HepG2 (cell line): ENCODE measurements around the gene TEX51. TPM values are rescaled to one million over a fixed set of nuclear protein-coding genes. Genes with fewer than 3 reads are reported as not detected.

Source experiments
- ATAC-seq: fragments of 200-7000 bp; cut with Tn5 transposase; 3 replicates; pipeline ENCODE4 v1.9.1; 2020; ENCODE audit warnings: mild to moderate bottlenecking, moderate library complexity
- BruUV-seq: library from RNA; stranded (reverse); fragments of 400-500 nt; replicated peaks from 2 replicates; lab custom pipeline; 2021; lab: Mats Ljungman, UMichigan
- CTCF ChIA-PET: fragments of 300-600 bp; formaldehyde crosslinking; extraction: SDS; loops from one replicate; lab custom pipeline; 2021; ENCODE audit warnings: low total read pairs, inconsistent platforms, low intra/inter-chr PET ratio; lab: Yijun Ruan, JAX
- POLR2A ChIA-PET: fragments of 350-600 bp; sonication (Branson Sonifier 250); formaldehyde crosslinking; loops from one replicate; lab custom pipeline; 2020; ENCODE audit warnings: antibody characterized with exemption, inconsistent platforms; lab: Yijun Ruan, JAX
- DNase-seq: peaks from one replicate; pipeline ENCODE4 v3.0.0-alpha.2; 2015; ENCODE audit warnings: low spot score
- FAIRE-seq: peaks from 3 replicates; lab custom pipeline; 2011; peaks lifted over from hg19 to GRCh38; lab: Jason Lieb, UNC
- H2AFZ ChIP-seq: one replicate; pipeline ENCODE4 v1.6.1; 2011; ENCODE audit warnings: low read length, inconsistent platforms
- H3K27ac ChIP-seq: fragments of 300-600 bp; 3 replicates; pipeline ENCODE4 v1.8.0; 2011; ENCODE audit warnings: mixed run types, mild to moderate bottlenecking, mixed read lengths, low read length, inconsistent platforms; ENCODE audit not compliant: insufficient read depth; ENCODE audit errors: extremely low read length
- H3K27me3 ChIP-seq, 2 experiments: fragments of 200-600 bp in 1 of 2; 2 replicates in 1 of 2; 3 replicates in 1 of 2; pipeline versions ENCODE4 v1.6.0 to v1.8.0; 2011; ENCODE audit warnings: low read length in 2 of 2, mild to moderate bottlenecking in 2 of 2, moderate library complexity in 2 of 2, inconsistent platforms in 1 of 2; ENCODE audit not compliant: insufficient read depth in 2 of 2, control insufficient read depth in 1 of 2
- H3K36me3 ChIP-seq, 2 experiments: fragments of 200-600 bp in 1 of 2; replicated peaks in 1 of 2; 2 replicates in 1 of 2; 3 replicates in 1 of 2; pipeline versions ENCODE4 v1.5.1 to v1.8.0; 2011; ENCODE audit warnings: low read length in 2 of 2, inconsistent platforms in 1 of 2; ENCODE audit not compliant: insufficient read depth in 2 of 2, control insufficient read depth in 1 of 2
- H3K4me1 ChIP-seq: 2 replicates; pipeline ENCODE4 v1.5.1; 2012; ENCODE audit warnings: low read length, inconsistent platforms; ENCODE audit not compliant: insufficient read depth
- H3K4me2 ChIP-seq: 2 replicates; pipeline ENCODE4 v1.6.0; 2011; ENCODE audit warnings: low read depth, low read length, inconsistent platforms
- H3K4me3 ChIP-seq, 3 experiments: fragments of 200-600 bp in 1 of 3; sonication (generic), shearing (Covaris generic) in 1 of 3; replicated peaks in 1 of 3; 2 replicates each; pipeline ENCODE4 v1.5.1; 2011 to 2016; ENCODE audit warnings: low read length in 3 of 3, inconsistent platforms in 2 of 3, low read depth in 2 of 3, mild to moderate bottlenecking in 2 of 3, control low read depth in 1 of 3, mixed read lengths in 1 of 3; ENCODE audit not compliant: insufficient read depth in 1 of 3
- H3K79me2 ChIP-seq: one replicate; pipeline ENCODE4 v1.6.1; 2011; ENCODE audit warnings: low read length, inconsistent platforms; ENCODE audit not compliant: insufficient read depth
- H3K9ac ChIP-seq: 2 replicates; pipeline ENCODE4 v1.6.0; 2011; ENCODE audit warnings: mild to moderate bottlenecking, low read depth, low read length, inconsistent platforms; ENCODE audit not compliant: insufficient read depth
- H3K9me3 ChIP-seq: 2 replicates; pipeline ENCODE4 v1.5.1; 2012; ENCODE audit warnings: mild to moderate bottlenecking, low read length
- H4K20me1 ChIP-seq: 2 replicates; pipeline ENCODE4 v1.6.0; 2011; ENCODE audit warnings: inconsistent platforms, mild to moderate bottlenecking, low read length, moderate library complexity; ENCODE audit not compliant: insufficient read depth
- CCDC6 ChIP-seq: sonication (generic); formaldehyde crosslinking; IDR thresholded peaks from 2 replicates; pipeline ENCODE4 v1.8.1; 2022; ENCODE audit warnings: mild to moderate bottlenecking, missing genetic modification reagents, moderate library complexity
- MNT ChIP-seq: fragments of 450-650 bp; IDR thresholded peaks from 2 replicates; pipeline ENCODE4 v1.6.1; 2016
- RBAK ChIP-seq: sonication (generic); formaldehyde crosslinking; IDR thresholded peaks from 2 replicates; pipeline ENCODE4 v1.5.1; 2020; ENCODE audit warnings: mild to moderate bottlenecking, missing genetic modification reagents
- SP140L ChIP-seq: sonication (generic); formaldehyde crosslinking; IDR thresholded peaks from 2 replicates; pipeline ENCODE4 v1.4.0; 2020; ENCODE audit warnings: missing genetic modification reagents, borderline replicate concordance
- WGBS: methylation state at CpG from one replicate; pipeline ENCODE4 v1.1.6; 2017; ENCODE audit warnings: low lambda C conversion rate; 5-methylcytosine and 5-hydroxymethylcytosine counted together
- in situ Hi-C: cut with HindIII; loops from 2 replicates; pipeline ENCODE4 v1.10.0; 2017; ENCODE audit warnings: low pct_unique_long_range_greater_than_20kb; ENCODE audit not compliant: extremely low pct_ligation_motif_present
- intact Hi-C: fragments of 100-400 bp; cut with micrococcal nuclease; formaldehyde crosslinking; loops from one replicate; pipeline ENCODE4 v1.10.0; 2022; ENCODE audit not compliant: unreplicated experiment
- polyA plus RNA-seq, 8 experiments: library from polyadenylated mRNA; depleted of rRNA in 3 of 8; stranded (reverse) in 7 of 8; unstranded in 1 of 8; fragments of >200 nt; fragmentation: Illumina TruSeq in 4 of 8; extraction: Trizol in 4 of 8; gene quantifications; 2 replicates each; pipeline versions ENCODE4 v1.2.1 to v1.2.3, GENCODE V29; 2011 to 2016; ENCODE audit warnings: low read depth in 4 of 8, missing spikeins in 1 of 8, mixed read lengths in 1 of 8; ENCODE audit not compliant: insufficient read depth in 1 of 8
- total RNA-seq, 5 experiments: library from RNA; depleted of rRNA; stranded (reverse); fragments of >200 nt; fragmentation: Illumina TruSeq; extraction: Trizol; gene quantifications; 2 replicates each; pipeline ENCODE4 v1.2.3, GENCODE V29; 2016; ENCODE audit warnings: low read depth in 1 of 5
- TF ChIP-seq, protein P1 (sequence below): sonication (generic); formaldehyde crosslinking; IDR thresholded peaks from 2 replicates; pipeline ENCODE4 v1.4.0; 2020; ENCODE audit warnings: missing genetic modification reagents, borderline replicate concordance

The TEX51 gene
- total and polyA plus RNA-seq, 2 of the 13 experiments (the other 11 are each of a cell fraction or from before 2014, with no cell fraction given): not detected

GRCh38 chr2:126890551-126891450, 7.9 kb upstream of the TEX51 start:
- intact Hi-C loops: no loop called here
- Histone ChIP-seq H3K9ac (no peak overlapping the region), H3K36me3 (no peaks in the 10 kb centered on the region), H3K9me3 (no peaks in the 10 kb centered on the region), H3K4me1 (no peaks in the 10 kb centered on the region), H4K20me1 (no peaks in the 10 kb centered on the region), H2AFZ (no peak overlapping the region), H3K4me2 (no peak overlapping the region), H3K27me3 (peaks cover 0 to 56% of the 10 kb centered on the region in 2 experiments; a peak in 4 of 5 replicates), H3K4me3 (no peak overlapping the region), H3K27ac (no peak overlapping the region), H3K79me2 (no peaks in the 10 kb centered on the region)
- no peak for TF ChIP-seq CCDC6 (CRISPR knock-in tag)
- TF ChIP-seq RBAK (CRISPR knock-in tag): peak; percentile 97
- FAIRE-seq (no peak), DNase-seq (no peak), ATAC-seq (no peak)
- WGBS: 14% methylated on average over 12 of the region's 12 CpGs
- POLR2A ChIA-PET: no interaction called here
- in situ Hi-C loops: no loop called here
- BruUV-seq: no TSS peak
- CTCF ChIA-PET: no interaction called here

DNA sequence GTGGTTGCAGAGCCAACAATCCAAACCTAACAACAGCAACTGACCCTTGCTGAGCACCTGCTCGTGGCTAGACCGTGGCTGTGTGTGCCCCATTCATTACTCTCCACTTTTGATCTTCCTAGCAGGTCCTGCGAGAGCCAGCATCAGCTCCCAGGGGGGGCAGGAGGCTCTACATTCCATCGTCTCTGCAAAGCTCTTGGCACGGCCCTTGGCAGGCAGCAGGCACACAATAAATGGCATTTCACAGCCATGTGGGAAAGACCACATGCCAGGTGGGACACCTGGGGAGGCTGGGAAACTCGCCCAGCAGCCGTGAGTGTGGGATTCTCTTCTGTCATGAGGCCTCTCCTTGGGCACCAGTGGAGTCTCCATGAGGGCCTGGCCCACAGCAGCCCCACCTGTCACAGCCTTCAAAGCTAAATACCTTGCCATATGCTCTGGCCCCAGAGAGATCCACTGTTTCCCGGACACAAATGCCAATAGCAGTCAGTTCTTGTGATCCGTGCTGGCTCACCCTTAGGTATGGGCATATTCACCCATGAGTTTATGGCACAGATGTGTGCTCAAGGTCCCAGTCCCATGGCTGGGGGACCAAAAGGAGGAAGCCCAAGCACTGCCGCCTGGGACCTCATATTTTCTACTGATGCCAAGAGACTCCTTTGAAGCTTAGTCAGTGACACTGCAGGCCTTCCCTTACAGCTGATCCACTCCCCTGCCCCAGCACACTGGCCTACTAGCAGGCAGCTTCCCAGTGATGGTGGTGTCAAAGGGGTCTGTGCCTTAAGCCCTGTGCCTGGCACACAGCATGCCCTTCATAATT, 6.8 kb upstream of the TEX51 start:
- intact Hi-C loops (no loop called here), in situ Hi-C loops (no loop called here)
- no peaks in the 10 kb centered on the region for H3K36me3 ChIP-seq
- H4K20me1 ChIP-seq: no peaks in the 10 kb centered on the region
- 38% methylated on average over 5 of the region's 10 CpGs for WGBS
- H3K79me2 ChIP-seq: no peaks in the 10 kb centered on the region
- ATAC-seq (no peak), FAIRE-seq (no peak), DNase-seq (no peak)
- H3K4me3 ChIP-seq: no peak overlapping the region
- no peaks in the 10 kb centered on the region for H3K9me3 ChIP-seq
- no peak overlapping the region for H2AFZ ChIP-seq
- no TSS peak for BruUV-seq
- H3K4me1 ChIP-seq: no peaks in the 10 kb centered on the region
- H3K9ac ChIP-seq: no peak overlapping the region
- H3K4me2 ChIP-seq: no peak overlapping the region
- ChIA-PET CTCF (no interaction called here), POLR2A (no interaction called here)
- TF ChIP-seq, protein P1, sequence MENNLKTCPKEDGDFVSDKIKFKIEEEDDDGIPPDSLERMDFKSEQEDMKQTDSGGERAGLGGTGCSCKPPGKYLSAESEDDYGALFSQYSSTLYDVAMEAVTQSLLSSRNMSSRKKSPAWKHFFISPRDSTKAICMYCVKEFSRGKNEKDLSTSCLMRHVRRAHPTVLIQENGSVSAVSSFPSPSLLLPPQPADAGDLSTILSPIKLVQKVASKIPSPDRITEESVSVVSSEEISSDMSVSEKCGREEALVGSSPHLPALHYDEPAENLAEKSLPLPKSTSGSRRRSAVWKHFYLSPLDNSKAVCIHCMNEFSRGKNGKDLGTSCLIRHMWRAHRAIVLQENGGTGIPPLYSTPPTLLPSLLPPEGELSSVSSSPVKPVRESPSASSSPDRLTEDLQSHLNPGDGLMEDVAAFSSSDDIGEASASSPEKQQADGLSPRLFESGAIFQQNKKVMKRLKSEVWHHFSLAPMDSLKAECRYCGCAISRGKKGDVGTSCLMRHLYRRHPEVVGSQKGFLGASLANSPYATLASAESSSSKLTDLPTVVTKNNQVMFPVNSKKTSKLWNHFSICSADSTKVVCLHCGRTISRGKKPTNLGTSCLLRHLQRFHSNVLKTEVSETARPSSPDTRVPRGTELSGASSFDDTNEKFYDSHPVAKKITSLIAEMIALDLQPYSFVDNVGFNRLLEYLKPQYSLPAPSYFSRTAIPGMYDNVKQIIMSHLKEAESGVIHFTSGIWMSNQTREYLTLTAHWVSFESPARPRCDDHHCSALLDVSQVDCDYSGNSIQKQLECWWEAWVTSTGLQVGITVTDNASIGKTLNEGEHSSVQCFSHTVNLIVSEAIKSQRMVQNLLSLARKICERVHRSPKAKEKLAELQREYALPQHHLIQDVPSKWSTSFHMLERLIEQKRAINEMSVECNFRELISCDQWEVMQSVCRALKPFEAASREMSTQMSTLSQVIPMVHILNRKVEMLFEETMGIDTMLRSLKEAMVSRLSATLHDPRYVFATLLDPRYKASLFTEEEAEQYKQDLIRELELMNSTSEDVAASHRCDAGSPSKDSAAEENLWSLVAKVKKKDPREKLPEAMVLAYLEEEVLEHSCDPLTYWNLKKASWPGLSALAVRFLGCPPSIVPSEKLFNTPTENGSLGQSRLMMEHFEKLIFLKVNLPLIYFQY: no peak
- TF ChIP-seq SP140L (no peak), MNT (peak; percentile 64)
- H3K27ac ChIP-seq: no peak overlapping the region
- peaks cover 0 to 55% of the 10 kb centered on the region in 2 experiments; a peak in 4 of 5 replicates for H3K27me3 ChIP-seq
